ENCODE results near the gene DNLZ. TPM values are rescaled to one million over a fixed set of nuclear protein-coding genes. Genes with fewer than 3 reads are reported as not detected.
"Not testable (repeated sequence)": the region's sequence is repeated elsewhere in the genome, so short reads cannot be mapped to it uniquely, and the experiment has no call there.

Gene DNLZ
- total RNA-seq, 3 donors from 2014 or later, result 35.4 to 57.4 (median 40.0) TPM

DNA sequence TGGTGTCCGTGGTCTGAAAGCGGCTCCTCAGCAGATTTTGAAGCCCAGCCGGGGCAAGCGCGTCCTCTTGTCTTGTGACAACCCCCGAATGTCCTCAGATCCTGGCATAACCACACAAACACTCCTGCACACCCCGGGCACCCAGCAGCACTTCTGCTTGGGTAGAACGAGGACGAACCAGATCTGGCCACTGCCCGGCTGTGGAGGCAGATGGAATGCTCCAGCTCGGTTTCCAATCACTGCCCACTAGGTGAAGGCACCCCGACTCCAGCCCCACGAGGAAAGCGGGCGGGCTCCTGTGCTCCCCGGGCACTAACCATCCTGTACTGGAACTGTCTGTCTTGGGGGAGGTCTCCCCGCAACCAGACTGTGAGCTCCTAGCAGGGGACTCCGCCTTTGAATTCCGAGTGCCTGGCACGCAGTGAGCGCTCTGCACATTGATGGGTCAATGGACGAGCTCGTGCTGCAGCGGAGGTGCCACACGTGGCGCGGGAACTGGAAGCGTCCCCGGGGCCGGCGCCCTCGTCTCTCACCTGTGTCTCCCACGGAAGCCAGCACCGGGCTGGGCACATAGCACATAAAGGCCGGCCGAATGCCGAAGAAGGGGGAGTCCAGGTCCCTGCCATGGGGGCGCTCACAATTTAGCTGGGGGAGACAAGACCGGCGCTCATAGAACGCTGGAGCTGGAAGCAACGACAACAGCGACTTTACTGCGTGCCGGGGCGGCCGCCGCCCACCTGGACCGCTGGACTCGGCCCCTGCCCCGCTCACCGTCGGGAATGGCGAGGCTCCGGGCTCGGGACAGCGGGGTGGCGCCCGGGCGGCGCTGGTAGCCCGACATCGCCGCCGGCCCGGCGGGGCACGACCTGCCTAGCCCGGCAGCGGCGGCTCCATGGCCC is 46.3 kb upstream of the DNLZ start:
- intact Hi-C loops (cut with DNase I; ENCODE audit: low total_unique reads), result no loop called here

DNA sequence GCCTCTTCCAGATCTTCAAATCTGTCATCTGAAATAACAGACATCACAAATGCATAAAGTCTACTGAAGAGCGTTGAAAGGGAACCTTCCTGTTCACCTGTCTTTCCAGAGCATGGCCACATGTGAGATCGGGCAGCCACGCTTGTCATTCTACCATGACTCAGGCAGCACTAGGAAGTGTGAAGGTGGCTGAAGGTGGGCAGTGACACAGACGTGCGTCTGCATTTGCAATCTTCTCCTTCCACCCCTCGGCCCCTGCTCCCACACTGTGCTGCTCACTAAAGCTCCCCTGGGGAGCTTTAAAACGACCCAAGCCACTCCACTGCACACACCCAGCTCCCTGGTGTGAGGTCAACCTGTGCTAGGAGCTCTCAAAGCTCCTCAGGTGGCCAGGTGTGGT is 44.4 kb upstream of the DNLZ start:
- H3K27ac ChIP-seq, result no peak overlapping the region
- H3K27me3 ChIP-seq, result no peaks in the 10 kb centered on the region
- no peak for TF ChIP-seq POLR2A (IDR thresholded peaks at IDR 0.05)
- no peak for TF ChIP-seq POLR2AphosphoS5 (IDR thresholded peaks at IDR 0.05)
- no peak for TF ChIP-seq CTCF (IDR thresholded peaks at IDR 0.05)
- H3K36me3 ChIP-seq, result no peaks in the 10 kb centered on the region
- intact Hi-C loops (cut with DNase I; ENCODE audit: low total_unique reads), result no loop called here
- no peaks in the 10 kb centered on the region for H3K9me3 ChIP-seq
- H3K4me3 ChIP-seq, result no peak overlapping the region
- peaks cover 0 to 23% of the 10 kb centered on the region in 2 donors for H3K4me1 ChIP-seq
- no peak for DNase-seq (ENCODE audit: low spot score in 2 of 2)

More for the DNA sequence above, 46.3 kb upstream of the DNLZ start:
- Histone ChIP-seq H3K27ac (peak overlapping the region in 1 of 2 donors; percentile 90), H3K27me3 (no peaks in the 10 kb centered on the region), H3K36me3 (no peaks in the 10 kb centered on the region), H3K9me3 (no peaks in the 10 kb centered on the region), H3K4me3 (peak overlapping the region; percentile 92 to 100 (median 94)), H3K4me1 (peaks cover 0 to 23% of the 10 kb centered on the region in 2 donors)
- DNase-seq (ENCODE audit: low spot score in 2 of 2), result peak in 1 of 2 donors; percentile 32
- TF ChIP-seq POLR2AphosphoS5 (IDR thresholded peaks at IDR 0.05) (no peak), POLR2A (IDR thresholded peaks at IDR 0.05) (no peak), CTCF (IDR thresholded peaks at IDR 0.05) (no peak)

DNA sequence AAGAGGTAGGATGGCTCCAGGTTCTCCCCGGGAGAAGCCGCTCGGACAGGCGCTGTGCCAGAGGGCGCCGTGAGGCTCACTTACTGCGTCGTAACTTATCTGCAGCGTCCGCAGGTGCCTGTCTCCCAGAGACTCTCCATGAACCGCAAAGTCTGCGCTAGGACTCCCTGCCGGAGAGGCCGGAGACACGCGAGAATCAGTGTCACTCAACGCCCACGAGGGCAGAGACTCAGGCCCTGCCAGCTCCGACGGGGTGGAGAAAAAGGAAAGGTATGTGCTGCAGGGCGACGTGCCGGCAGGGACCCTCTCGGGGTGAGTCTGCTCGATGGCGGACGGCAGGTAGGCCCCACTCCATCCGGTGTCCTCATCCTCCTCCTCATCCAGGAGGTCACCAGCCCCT is 43.5 kb upstream of the DNLZ start:
- H3K4me3 ChIP-seq; H3K36me3 ChIP-seq; DNase-seq (ENCODE audit: low spot score in 2 of 2); intact Hi-C loops (cut with DNase I; ENCODE audit: low total_unique reads); H3K27ac ChIP-seq; H3K27me3 ChIP-seq; H3K9me3 ChIP-seq: not testable (repeated sequence)
- H3K4me1 ChIP-seq, result peaks cover 0 to 22% of the 10 kb centered on the region in 2 donors

DNA sequence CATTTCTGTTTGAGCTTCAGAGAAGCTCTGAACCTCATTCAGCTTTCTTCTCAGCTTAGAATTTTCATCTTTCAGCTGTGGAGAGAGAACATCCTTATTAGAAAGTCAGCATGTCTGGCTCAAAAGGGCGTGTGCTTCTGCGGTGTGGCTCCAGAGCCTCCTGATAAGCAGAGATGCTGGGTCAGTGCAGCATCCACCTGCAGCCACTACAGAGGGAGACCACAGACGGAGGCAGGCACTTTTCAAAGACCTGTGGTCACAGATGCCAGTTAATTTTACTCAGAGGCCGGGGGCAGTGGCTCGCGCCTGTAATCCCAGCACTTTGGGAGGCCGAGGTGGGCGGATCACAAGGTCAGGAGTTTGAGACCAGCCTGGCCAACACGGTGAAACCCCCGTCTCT is 42.4 kb upstream of the DNLZ start:
- DNase-seq (ENCODE audit: low spot score in 2 of 2); H3K27ac ChIP-seq; H3K9me3 ChIP-seq; H3K36me3 ChIP-seq; intact Hi-C loops (cut with DNase I; ENCODE audit: low total_unique reads); H3K4me3 ChIP-seq; H3K27me3 ChIP-seq: not testable (repeated sequence)
- peaks cover 0 to 10% of the 10 kb centered on the region in 2 donors for H3K4me1 ChIP-seq

DNA sequence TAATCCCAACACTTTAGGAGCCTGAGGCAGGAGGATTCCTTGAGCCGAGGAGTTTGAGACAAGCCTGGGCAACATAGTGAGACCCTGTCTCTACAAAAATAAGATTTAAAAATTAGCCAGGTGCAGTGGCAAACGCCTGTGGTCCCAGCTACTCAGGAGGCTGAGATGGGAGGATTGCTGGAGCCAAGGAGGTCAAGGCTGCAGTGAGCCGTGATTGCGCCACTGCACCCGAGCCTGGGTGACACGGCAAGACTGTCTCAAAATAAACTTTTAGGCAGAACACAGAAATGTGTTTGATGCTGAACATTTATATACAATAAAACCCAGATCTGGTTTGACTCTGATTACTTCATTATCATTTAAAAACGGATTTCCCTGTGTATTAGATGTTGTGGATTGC is 41.9 kb upstream of the DNLZ start:
- Histone ChIP-seq H3K4me1 (peaks cover 0 to 13% of the 10 kb centered on the region in 2 donors), H3K27ac (no peak overlapping the region), H3K4me3 (no peak overlapping the region), H3K36me3 (no peaks in the 10 kb centered on the region), H3K27me3 (no peaks in the 10 kb centered on the region), H3K9me3 (no peaks in the 10 kb centered on the region)
- intact Hi-C loops (cut with DNase I; ENCODE audit: low total_unique reads), result no loop called here
- DNase-seq (ENCODE audit: low spot score in 2 of 2), result no peak
- TF ChIP-seq POLR2AphosphoS5 (IDR thresholded peaks at IDR 0.05), result no peak
- no peak for TF ChIP-seq POLR2A (IDR thresholded peaks at IDR 0.05)
- no peak for TF ChIP-seq CTCF (IDR thresholded peaks at IDR 0.05)

GRCh38 chr9:136404801-136405136 is 41.2 kb upstream of the DNLZ start:
- DNase-seq (ENCODE audit: low spot score in 2 of 2), result no peak
- H3K27ac ChIP-seq, result no peak overlapping the region
- intact Hi-C loops (cut with DNase I; ENCODE audit: low total_unique reads), result no loop called here

More at GRCh38 chr9:136404801-136405136, 41.2 kb upstream of the DNLZ start:
- no peaks in the 10 kb centered on the region for H3K36me3 ChIP-seq
- H3K9me3 ChIP-seq, result no peaks in the 10 kb centered on the region
- no peaks in the 10 kb centered on the region for H3K27me3 ChIP-seq
- H3K4me3 ChIP-seq, result no peak overlapping the region
- TF ChIP-seq POLR2A (IDR thresholded peaks at IDR 0.05) (no peak), POLR2AphosphoS5 (IDR thresholded peaks at IDR 0.05) (no peak), CTCF (IDR thresholded peaks at IDR 0.05) (no peak)
- peaks cover 0 to 14% of the 10 kb centered on the region in 2 donors for H3K4me1 ChIP-seq
